IPS-18c (cell line): ENCODE data around the gene ZFYVE1.
"Not testable (repeated sequence)": the region's sequence is repeated elsewhere in the genome, so short reads cannot be mapped to it uniquely, and the experiment has no call there.

Source experiments
- H3K4me3 ChIP-seq: 2 replicates; pipeline ENCODE4 v1.7.0; 2013; ENCODE audit warnings: low read depth, mild to moderate bottlenecking, low read length, moderate library complexity; ENCODE audit not compliant: insufficient read depth
- H3K9me3 ChIP-seq: one replicate; pipeline ENCODE4 v1.6.1; 2013; ENCODE audit warnings: mild to moderate bottlenecking, low read length, moderate library complexity; ENCODE audit not compliant: control insufficient read depth, insufficient read depth

The ZFYVE1 gene

GRCh38 chr14:72970824-72971434 lies 56.0 kb downstream of the ZFYVE1 start:
- H3K4me3 ChIP-seq, result no peak overlapping the region

GRCh38 chr14:72970058-72970630 lies 56.8 kb downstream of the ZFYVE1 start:
- H3K9me3 ChIP-seq, result no peaks in the 10 kb centered on the region
- H3K4me3 ChIP-seq, result no peak overlapping the region

More at GRCh38 chr14:72970824-72971434, 56.0 kb downstream of the ZFYVE1 start:
- no peaks in the 10 kb centered on the region for H3K9me3 ChIP-seq

DNA sequence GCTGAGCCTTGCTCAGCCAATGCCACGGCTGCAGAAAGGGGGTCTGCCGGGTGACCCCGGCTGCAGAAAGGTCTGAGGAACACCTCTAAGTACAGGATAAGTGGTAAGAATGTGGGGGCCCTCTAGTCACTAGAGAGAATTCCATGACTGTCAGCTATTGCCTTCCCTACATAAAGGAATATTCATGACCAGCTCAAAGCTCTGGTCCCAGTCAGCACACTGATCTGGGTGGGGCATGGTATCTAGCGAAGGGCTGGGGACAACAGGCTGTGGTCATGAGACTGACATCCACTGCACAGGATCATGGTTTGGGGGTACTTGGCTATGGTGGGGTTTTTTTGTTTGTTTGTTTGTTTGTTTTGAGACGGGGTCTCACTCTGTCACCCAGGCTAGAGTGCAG lies 58.6 kb downstream of the ZFYVE1 start:
- Histone ChIP-seq H3K9me3 (no peaks in the 10 kb centered on the region), H3K4me3 (no peak overlapping the region)

- Histone ChIP-seq H3K4me3 (no peak overlapping the region), H3K9me3 (no peaks in the 10 kb centered on the region)
Observed at GRCh38 chr14:72966038-72966437, 60.9 kb downstream of the ZFYVE1 start.

DNA sequence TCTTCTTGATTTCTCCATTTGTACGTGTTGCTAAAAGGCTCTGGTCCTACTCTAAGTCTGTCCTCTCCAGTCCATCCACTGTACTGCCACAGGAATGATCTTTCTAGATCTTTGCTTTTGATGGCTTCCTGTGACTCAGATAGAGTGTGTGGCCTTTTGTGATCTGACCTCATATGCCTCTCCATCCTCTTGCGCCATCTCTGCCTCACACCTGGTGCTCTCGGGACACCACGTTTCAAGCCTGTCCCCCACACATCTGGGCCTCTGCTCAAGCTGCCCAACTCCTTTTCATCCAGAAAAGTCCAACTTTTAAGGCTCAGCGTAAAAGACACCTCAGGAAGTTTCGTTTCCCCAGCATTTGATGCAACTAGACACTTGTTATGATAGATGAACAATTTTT lies 61.7 kb downstream of the ZFYVE1 start:
- H3K4me3 ChIP-seq, result no peak overlapping the region
- no peaks in the 10 kb centered on the region for H3K9me3 ChIP-seq

DNA sequence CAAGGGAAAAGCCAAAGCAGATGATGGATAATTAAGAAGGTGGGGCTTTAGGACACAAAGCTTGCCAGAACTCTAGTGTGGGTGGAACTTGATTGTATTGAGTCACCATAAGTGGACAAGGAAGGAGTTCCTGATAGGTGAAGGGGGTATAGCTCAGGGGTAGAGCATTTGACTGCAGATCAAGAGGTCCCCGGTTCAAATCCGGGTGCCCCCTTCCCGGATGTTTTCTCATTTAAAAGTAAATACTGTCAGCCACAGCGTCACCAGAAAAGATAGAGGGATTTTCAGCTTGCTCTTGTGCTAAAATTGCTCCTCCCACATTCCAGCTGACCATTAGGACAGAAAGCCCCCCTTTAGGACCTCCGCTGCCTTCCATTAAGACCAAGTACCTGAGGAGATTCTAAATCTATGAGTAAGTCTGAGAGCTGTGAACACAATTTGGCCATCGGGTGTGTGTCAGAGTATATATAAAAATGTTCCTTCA lies 64.0 kb downstream of the ZFYVE1 start:
- Histone ChIP-seq H3K9me3 (no peaks in the 10 kb centered on the region), H3K4me3 (no peak overlapping the region)

DNA sequence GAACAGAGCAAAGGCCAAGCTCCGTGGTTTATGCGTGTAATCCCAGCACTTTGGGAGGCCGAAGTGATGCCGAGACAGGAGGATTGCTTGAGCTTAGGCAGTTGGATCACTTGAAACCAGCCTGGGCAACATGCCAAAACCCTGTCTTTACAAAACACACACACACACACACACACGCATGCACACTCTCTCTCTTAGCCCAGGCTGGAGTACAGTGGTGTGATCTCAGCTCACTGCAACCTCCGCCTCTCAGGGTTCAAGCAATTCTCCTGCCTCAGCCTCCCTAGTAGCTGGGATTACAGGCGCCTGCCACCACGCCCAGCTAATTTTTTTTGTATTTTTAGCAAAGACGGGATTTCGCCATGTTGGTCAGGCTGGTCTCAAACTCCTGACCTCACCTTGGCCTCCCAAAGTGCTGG lies 64.6 kb downstream of the ZFYVE1 start:
- not testable (repeated sequence) for H3K9me3 ChIP-seq, H3K4me3 ChIP-seq

DNA sequence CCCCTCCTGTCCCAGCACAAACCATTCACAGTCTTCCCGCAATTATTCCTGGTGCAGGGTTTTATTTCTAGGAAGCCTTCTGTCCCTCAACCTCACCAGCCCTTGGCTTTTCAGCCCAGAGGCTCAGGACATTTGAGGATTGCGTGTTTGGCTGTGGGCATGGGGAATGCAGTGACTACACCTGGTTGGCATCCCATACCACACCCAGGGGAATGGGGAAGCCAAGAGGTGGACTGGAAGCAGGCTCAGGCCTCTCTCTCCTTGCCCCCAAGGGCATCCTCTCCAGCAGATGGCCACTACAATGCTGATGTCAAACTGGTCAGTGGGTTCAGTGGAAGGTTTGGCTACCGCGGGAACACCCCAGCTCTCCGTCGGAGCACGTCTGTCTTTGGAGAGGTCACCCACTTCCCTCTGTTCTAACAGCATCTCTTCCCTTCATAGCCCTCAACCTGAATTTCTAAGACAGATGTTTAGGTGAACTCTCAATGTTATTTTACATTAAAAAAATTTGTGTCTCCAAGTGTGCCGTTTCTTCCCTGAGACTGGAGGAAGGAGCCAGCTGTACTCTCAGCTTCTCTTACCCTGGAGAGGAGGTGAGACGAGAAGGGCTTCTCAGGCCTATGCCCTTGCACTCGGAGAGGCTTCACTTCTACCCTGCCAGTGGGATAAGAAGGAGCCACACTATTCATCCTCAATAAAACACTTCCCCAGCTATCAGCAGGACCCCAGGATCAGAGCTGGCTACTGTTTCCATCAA lies 65.1 kb downstream of the ZFYVE1 start:
- Histone ChIP-seq H3K4me3 (no peak overlapping the region), H3K9me3 (no peaks in the 10 kb centered on the region)

- not testable (repeated sequence) for H3K4me3 ChIP-seq
Observed at GRCh38 chr14:72961016-72961415, 65.9 kb downstream of the ZFYVE1 start.

DNA sequence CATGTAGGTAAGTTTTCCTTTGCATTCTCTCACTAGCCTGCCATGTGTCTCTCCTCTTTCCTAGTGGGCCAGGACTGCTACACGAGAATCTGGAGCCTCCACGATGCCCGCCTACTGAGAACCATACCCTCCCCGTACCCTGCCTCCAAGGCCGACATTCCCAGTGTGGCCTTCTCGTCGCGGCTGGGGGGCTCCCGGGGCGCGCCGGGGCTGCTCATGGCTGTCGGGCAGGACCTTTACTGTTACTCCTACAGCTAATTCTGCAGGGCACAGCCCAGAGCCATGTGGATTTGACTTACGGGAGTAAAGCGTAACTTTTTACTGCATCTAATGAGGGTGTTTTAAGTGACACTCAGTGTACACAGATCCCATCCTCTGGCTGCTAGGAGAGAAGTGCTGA lies 68.4 kb downstream of the ZFYVE1 start:
- no peaks in the 10 kb centered on the region for H3K9me3 ChIP-seq
- H3K4me3 ChIP-seq, result no peak overlapping the region

More at GRCh38 chr14:72961016-72961415, 65.9 kb downstream of the ZFYVE1 start:
- H3K9me3 ChIP-seq, result not testable (repeated sequence)

DNA sequence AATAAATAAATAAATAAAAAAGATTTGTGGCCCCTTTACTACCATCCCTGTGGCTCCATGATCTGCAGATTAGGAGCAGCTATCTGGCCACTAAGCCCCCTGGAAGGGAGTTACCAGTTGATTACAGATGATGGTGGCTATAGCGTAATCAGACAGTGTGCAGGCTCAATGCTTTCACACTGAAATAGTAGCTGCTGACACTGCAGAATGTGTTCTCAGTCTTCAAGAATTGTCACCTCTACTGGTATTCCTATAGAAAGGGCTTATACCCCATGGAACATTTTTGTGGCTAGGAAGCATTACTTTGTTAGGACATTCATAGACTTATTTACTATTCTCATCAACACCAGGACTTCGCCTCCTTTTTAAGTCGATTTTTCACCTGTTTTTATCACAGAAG lies 69.7 kb downstream of the ZFYVE1 start:
- H3K4me3 ChIP-seq, result no peak overlapping the region
- no peaks in the 10 kb centered on the region for H3K9me3 ChIP-seq

DNA sequence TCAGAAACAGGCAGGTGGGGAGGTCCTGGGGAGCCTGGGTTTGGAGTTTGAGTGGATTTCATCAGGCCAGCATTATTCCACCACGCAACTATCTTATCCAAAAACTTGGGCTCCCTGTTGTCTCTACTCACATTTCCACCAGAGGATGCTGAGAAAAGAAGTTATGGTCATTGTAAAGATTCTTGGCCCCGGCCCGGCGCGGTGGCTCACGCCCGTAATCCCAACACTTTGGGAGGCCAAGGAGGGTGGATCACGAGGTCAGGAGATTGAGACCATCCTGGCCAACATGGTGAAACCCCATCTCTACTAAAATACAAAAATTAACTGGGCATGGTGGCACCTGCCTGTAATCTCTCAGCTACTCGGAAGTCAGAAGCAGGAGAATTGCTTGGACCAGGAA lies 70.2 kb downstream of the ZFYVE1 start:
- not testable (repeated sequence) for H3K4me3 ChIP-seq, H3K9me3 ChIP-seq

GRCh38 chr14:72952171-72952570 lies 74.7 kb downstream of the ZFYVE1 start:
- H3K9me3 ChIP-seq, result no peaks in the 10 kb centered on the region
- H3K4me3 ChIP-seq, result no peak overlapping the region

DNA sequence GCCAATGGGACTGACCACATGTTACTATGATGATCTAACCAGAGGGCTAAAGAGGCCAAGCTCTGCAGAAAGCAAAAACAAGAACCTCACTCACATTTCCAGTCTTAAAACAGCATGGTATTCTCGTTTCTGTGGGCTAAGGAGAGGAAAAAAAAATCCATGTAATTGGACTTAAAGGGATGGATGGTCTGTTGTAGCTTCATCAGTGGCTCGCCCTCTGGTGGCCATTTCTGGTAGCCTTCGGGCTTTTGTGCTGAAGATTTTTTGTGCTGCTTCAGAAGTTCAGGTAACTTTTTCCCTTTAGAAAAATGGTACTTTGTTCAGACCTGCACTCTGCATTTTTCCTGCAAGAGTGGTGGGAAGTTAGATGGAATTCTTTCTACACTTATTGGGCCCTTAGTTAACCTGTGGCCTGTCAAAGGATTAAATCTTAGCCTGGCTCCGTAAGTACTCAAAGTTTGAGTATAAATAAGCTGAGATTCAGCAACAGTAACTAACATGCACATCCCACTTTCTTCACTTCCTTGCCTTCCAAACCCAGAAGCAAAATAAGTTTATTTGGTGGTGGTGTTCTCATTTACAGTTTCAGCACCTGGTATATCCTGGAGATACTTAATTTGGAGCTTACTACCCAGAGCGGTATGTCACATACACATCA lies 78.3 kb downstream of the ZFYVE1 start:
- H3K9me3 ChIP-seq, result no peaks in the 10 kb centered on the region
- H3K4me3 ChIP-seq, result no peak overlapping the region

DNA sequence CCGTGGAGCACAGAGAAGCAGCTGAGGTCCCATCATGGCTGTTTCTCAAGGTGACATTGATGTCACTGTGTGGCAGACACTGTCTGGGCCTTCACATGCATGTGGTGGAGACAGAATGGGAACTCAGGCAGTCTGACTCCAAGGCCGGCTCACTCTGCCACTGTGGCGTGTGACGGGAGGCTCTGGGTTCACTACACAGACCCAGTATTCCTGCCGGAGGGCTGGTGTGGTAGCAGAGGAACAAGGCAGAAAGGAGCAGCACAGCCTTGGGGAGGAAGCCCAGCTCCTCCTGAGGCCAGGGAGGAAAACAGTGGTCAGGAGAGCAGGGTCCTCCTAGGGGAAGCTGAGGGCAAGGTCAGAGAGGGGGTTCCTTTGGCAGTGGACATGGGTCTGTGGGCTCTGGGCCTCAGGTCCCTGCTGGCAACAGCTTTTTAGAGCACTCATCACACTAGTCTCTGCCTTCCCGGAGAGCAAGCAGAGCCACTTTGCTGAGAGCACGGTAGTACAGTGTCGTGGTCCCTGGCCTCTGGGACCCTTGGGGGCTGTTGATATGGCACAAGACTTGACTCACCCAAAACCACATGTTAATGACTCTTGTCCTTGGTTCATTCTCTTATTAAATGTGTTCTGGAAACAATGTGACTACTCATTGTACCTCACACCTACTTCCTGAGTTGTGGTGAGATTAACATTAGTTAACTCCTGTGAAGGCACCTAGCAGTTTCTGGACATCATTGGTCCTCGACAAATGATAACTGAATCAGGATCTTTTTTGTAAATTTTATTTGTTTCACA lies 79.3 kb downstream of the ZFYVE1 start:
- H3K9me3 ChIP-seq, result no peaks in the 10 kb centered on the region

GRCh38 chr14:72946491-72946890 lies 80.4 kb downstream of the ZFYVE1 start:
- no peaks in the 10 kb centered on the region for H3K9me3 ChIP-seq
- H3K4me3 ChIP-seq, result no peak overlapping the region; the same call in 1 of the 2 replicates

More for the DNA sequence above, 79.3 kb downstream of the ZFYVE1 start:
- H3K4me3 ChIP-seq, result no peak overlapping the region
